Retinal pigment epithelial cell (primary cell): ENCODE data around the gene RS1.

Experiments
- DNase-seq: peaks from one replicate; pipeline ENCODE4 v3.0.0-alpha.2; 2010; ENCODE audit warnings: low read depth
- H3K4me3 ChIP-seq: 2 replicates; pipeline ENCODE4 v1.5.1; 2011; ENCODE audit warnings: mild to moderate bottlenecking, low read length, control low read depth, moderate library complexity
- TF ChIP-seq, protein P1 (sequence below): conservative IDR thresholded peaks from 2 replicates; pipeline ENCODE4 v1.5.1; 2011; ENCODE audit warnings: low read depth, low read length, control low read depth, inconsistent platforms

RS1 gene

GRCh38 chrX:18682979-18683387, 11.1 kb upstream of the RS1 start:
- DNase-seq: no peak
- TF ChIP-seq, protein P1, sequence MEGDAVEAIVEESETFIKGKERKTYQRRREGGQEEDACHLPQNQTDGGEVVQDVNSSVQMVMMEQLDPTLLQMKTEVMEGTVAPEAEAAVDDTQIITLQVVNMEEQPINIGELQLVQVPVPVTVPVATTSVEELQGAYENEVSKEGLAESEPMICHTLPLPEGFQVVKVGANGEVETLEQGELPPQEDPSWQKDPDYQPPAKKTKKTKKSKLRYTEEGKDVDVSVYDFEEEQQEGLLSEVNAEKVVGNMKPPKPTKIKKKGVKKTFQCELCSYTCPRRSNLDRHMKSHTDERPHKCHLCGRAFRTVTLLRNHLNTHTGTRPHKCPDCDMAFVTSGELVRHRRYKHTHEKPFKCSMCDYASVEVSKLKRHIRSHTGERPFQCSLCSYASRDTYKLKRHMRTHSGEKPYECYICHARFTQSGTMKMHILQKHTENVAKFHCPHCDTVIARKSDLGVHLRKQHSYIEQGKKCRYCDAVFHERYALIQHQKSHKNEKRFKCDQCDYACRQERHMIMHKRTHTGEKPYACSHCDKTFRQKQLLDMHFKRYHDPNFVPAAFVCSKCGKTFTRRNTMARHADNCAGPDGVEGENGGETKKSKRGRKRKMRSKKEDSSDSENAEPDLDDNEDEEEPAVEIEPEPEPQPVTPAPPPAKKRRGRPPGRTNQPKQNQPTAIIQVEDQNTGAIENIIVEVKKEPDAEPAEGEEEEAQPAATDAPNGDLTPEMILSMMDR: no peak
- H3K4me3 ChIP-seq: no peak overlapping the region

DNA sequence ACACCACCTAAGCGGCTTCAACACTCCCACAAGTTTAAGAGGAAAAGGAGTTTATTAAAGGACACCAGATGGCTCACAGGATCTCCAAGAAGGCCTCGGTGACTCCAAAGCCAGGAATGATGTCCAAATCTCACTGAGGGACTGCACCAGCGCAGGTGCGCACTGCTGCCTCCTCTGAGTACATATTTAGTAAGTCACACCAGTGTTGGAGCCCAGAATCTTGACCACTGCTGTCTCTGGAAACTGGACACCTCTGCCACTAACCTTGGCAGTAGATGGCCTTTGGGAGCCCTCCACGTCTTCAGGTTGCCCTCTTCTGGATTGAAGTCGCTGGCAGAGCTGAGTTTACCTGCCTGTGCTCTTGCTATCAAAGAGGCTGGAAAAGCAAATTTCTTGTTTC, 10.1 kb upstream of the RS1 start:
- no peak overlapping the region for H3K4me3 ChIP-seq
- no peak for DNase-seq
- TF ChIP-seq, protein P1: no peak

DNA sequence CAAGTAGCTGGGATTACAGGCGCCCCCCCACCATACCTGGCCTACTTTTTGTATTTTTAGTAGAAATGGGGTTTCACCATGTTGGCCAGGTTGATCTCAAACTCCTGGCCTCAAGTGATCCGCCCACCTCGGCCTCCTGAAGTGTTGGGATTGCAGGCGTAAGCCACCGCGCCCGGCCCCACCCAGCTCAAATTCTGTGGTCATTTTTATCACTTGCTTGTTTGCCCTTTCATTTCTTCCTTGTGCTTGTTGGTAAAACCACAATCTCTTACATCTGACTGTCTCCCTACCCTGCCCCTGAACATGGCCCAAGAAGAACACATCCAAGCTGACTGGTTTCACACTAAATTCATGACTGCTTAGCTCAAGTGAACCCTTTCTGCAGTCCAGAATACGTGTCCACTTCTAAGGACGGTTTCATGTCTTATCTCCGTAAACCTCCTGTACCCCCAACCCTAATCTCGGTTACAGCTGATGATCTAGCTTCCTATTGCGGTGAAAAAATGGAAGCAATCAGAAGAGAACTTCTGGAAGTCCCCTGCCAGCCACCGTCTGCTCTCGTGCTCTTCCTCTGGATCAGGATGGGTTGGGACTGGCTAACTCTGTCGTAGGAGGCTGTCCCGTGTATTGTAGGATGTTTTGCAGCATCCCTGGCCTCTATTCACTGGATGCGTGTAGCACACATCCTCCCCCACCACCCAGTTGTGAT, 5.4 kb upstream of the RS1 start:
- TF ChIP-seq, protein P1: no peak
- no peak for DNase-seq
- H3K4me3 ChIP-seq: no peak overlapping the region

DNA sequence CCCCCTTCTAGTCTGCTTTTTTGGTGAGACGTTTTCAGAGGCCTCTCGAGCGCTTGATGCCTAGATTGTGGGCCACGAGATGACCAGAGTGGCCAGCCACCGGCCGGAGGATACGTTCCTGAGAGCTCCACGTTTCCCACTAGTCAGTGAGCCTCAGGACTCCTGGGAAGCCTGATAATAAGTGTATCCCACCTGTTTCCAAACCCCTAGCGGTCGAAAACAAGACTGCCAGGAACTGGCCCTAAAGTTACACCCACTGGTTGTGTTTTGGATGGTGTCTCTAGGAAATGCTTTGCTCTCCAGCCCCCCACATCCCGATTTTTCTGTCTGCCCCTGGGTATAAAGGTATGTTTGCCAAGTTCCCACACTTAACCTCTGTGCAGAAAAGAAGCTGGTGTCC, 4.6 kb upstream of the RS1 start:
- DNase-seq: no peak
- TF ChIP-seq, protein P1: peak; percentile 42
- H3K4me3 ChIP-seq: no peak overlapping the region

DNA sequence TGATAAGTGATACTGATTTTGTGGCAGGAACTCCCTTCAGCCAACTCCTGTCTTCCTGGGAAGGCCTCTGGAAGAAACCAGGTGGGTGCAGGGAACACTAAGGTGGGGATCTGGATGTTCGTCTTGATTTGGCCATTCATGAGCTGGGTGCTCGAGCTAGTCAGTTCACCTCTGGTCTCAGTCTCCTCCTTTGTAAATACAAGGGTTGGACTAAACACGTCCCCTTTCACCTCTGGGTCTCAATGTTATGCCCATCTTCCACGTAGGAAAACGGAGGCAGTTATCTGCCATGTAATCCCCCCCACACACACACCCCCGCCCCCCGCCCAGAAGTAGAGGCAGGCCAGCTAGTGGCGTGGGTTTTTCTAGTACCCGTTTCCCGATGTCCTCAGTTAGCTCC, 4.1 kb upstream of the RS1 start:
- H3K4me3 ChIP-seq: no peak overlapping the region
- no peak for DNase-seq
- TF ChIP-seq, protein P1: no peak

- DNase-seq: peak; percentile 11
- H3K4me3 ChIP-seq: peak overlapping the region; percentile 59
- TF ChIP-seq, protein P1: no peak
Measured at GRCh38 chrX:18674788-18675735, 3.2 kb upstream of the RS1 start.
